A549 treated with AZD2906 at 1 μM for 4 hours (cell line): ENCODE data around the gene RAD18. TPM values are rescaled to one million over a fixed set of nuclear protein-coding genes. Genes with fewer than 3 reads are reported as not detected.

ENCODE experiments used
- total RNA-seq: library from RNA; stranded (reverse); fragments of 200-300 nt; extraction: Qiagen RNA extraction; gene quantifications from 5 replicates; pipeline ENCODE4 v1.2.3, GENCODE V29; 2022

Gene RAD18
- 12.0 to 16.6 TPM (median 13.6 TPM) in 5 replicates for total RNA-seq

GRCh38 chr3:8963137-8963853 is at the start of gene RAD18:
Gene RAD18 (minus strand): TSS chr3:8963472. CDS start chr3:8963385, 87 bp downstream.

Other genes with a start within 250 kb of the RAD18 start
- gene CAV3, start 229.7 kb downstream of the RAD18 start, total RNA-seq, result 0.16 TPM in 1 of 5 replicates, not detected in the others
- 8.5 to 10.1 TPM (median 9.5 TPM) in 5 replicates for gene OXTR, start 193.9 kb downstream of the RAD18 start, total RNA-seq